GM04504 (cell line): Measurements from ENCODE around the gene PRKRA.
A peak's percentile ranks its signal among the peaks of the same experiment; 100 is the strongest.
"Not testable (repeated sequence)": the region's sequence is repeated elsewhere in the genome, so short reads cannot be mapped to it uniquely, and the experiment has no call there.

ENCODE experiments used
- DNase-seq: peaks from one replicate; pipeline ENCODE4 v3.0.0-alpha.2; 2012; ENCODE audit warnings: low read depth

The PRKRA gene

GRCh38 chr2:178457390-178457886 is 6.5 kb upstream of the PRKRA start:
- DNase-seq: no peak

- no peak for DNase-seq
Measured at GRCh38 chr2:178455947-178456346, 5.0 kb upstream of the PRKRA start.

GRCh38 chr2:178452870-178453269 is 1.9 kb upstream of the PRKRA start:
- no peak for DNase-seq

- DNase-seq: no peak
Measured at GRCh38 chr2:178452334-178452733, 1.4 kb upstream of the PRKRA start.

GRCh38 chr2:178450524-178450773 is 526 bp downstream of the PRKRA start:
- DNase-seq: no peak

GRCh38 chr2:178449700-178450523 is 1.1 kb downstream of the PRKRA start:
- DNase-seq: no peak

- no peak for DNase-seq
Measured at GRCh38 chr2:178448968-178449661, 1.9 kb downstream of the PRKRA start.

GRCh38 chr2:178441426-178441825 is 9.5 kb downstream of the PRKRA start:
- DNase-seq: no peak

- no peak for DNase-seq
Measured at GRCh38 chr2:178436662-178437061, 14.3 kb downstream of the PRKRA start.

GRCh38 chr2:178429336-178429735 is 21.6 kb downstream of the PRKRA start:
- no peak for DNase-seq

GRCh38 chr2:178428396-178428806 is 22.6 kb downstream of the PRKRA start:
- DNase-seq: no peak

GRCh38 chr2:178427458-178427857 is 23.5 kb downstream of the PRKRA start:
- DNase-seq: no peak

GRCh38 chr2:178426388-178426787 is 24.6 kb downstream of the PRKRA start:
- no peak for DNase-seq

- no peak for DNase-seq
Measured at GRCh38 chr2:178425255-178425827, 25.6 kb downstream of the PRKRA start.

- not testable (repeated sequence) for DNase-seq
Measured at GRCh38 chr2:178423746-178424145, 27.2 kb downstream of the PRKRA start.

GRCh38 chr2:178422097-178422496 is 28.9 kb downstream of the PRKRA start:
- no peak for DNase-seq

- DNase-seq: no peak
Measured at GRCh38 chr2:178420463-178420999, 30.4 kb downstream of the PRKRA start.

- DNase-seq: no peak
Measured at GRCh38 chr2:178419123-178419522, 31.9 kb downstream of the PRKRA start.

- no peak for DNase-seq
Measured at GRCh38 chr2:178418426-178418825, 32.5 kb downstream of the PRKRA start.

- no peak for DNase-seq
Measured at GRCh38 chr2:178417916-178418315, 33.1 kb downstream of the PRKRA start.

- DNase-seq: no peak
Measured at GRCh38 chr2:178415979-178416378, 35.0 kb downstream of the PRKRA start.

- DNase-seq: peak; percentile 93
Measured at GRCh38 chr2:178414266-178415247, 36.4 kb downstream of the PRKRA start.
